ENCODE data around the gene GRAMD1B. TPM values are rescaled to one million over a fixed set of nuclear protein-coding genes. Genes with fewer than 3 reads are reported as not detected.

The GRAMD1B gene
- total and polyA plus RNA-seq, 2 donors (not counting 1 experiment from before 2014, with no cell fraction given), result 0.58 to 11.6 TPM

- WGBS (ENCODE audit: insufficient coverage), result 100% methylated on average over 6 of the region's 9 CpGs
Observed at GRCh38 chr11:123477205-123477907, 47.3 kb downstream of the GRAMD1B start.

More at GRCh38 chr11:123477205-123477907, 47.3 kb downstream of the GRAMD1B start:
- no peak overlapping the region for H3K27ac Mint-ChIP-seq
- intact Hi-C loops (cut with micrococcal nuclease), result no loop called here
- no peak overlapping the region for H3K4me2 ChIP-seq (replicated peaks; ENCODE audit: low read depth, low read length, poor library complexity, severe bottlenecking)
- no peaks in the 10 kb centered on the region for H3K36me3 ChIP-seq (replicated peaks in 1 of 2; ENCODE audit: control extremely low read depth in 1 of 2, control insufficient read depth in 1 of 2, extremely low read depth in 1 of 2, insufficient read depth in 2 of 2, low read length in 1 of 2)
- no peak overlapping the region for H3K27ac ChIP-seq (ENCODE audit: low read length in 2 of 2)
- no peak overlapping the region for H2AFZ ChIP-seq (ENCODE audit: insufficient read depth, low read depth, low read length, poor library complexity, severe bottlenecking)
- no peaks in the 10 kb centered on the region for H3K27me3 Mint-ChIP-seq
- no peak overlapping the region for H3K4me3 Mint-ChIP-seq
- TF ChIP-seq EZH2 (IDR thresholded peaks at IDR 0.05; ENCODE audit: borderline replicate concordance, insufficient read depth, low read depth, low read length, poor library complexity, severe bottlenecking) (no peak), CTCF (IDR thresholded peaks at IDR 0.05) (no peak)
- peaks cover 0 to 10% (median 1%) of the 10 kb centered on the region in 4 experiments for H3K27me3 ChIP-seq (replicated peaks in 1 of 4; ENCODE audit: control extremely low read depth in 1 of 4, control insufficient read depth in 3 of 4, insufficient read depth in 4 of 4, low read length in 3 of 4)
- DNase-seq, result no peak
- ChIA-PET POLR2A (no interaction called here), CTCF (interaction anchor here (1.2 to 3.9 kb wide), 7 partner anchors 24 to 898 kb away, joined by 3 to 108 read pairs (median 10); no protein-coding TSS in a partner anchor)
- H3K79me2 ChIP-seq (ENCODE audit: control insufficient read depth, insufficient read depth, low read length), result no peaks in the 10 kb centered on the region
- no peaks in the 10 kb centered on the region for H4K20me1 ChIP-seq (ENCODE audit: control insufficient read depth, insufficient read depth, low read length, poor library complexity, severe bottlenecking)
- peaks cover 43% of the 10 kb centered on the region for H3K4me1 Mint-ChIP-seq
- ATAC-seq (ENCODE audit: low read depth), result no peak
- no peak overlapping the region for H3K4me3 ChIP-seq (ENCODE audit: control extremely low read depth in 1 of 5, extremely low read depth in 1 of 5, insufficient read depth in 1 of 5, low read depth in 2 of 5, low read length in 4 of 5)
- no peak overlapping the region for H3K9ac ChIP-seq (ENCODE audit: low read length)
- H3K9me3 Mint-ChIP-seq (ENCODE audit: insufficient read depth), result no peaks in the 10 kb centered on the region
- H3K9me3 ChIP-seq (ENCODE audit: control extremely low read depth in 1 of 3, control insufficient read depth in 2 of 3, insufficient read depth in 1 of 3, low read length in 2 of 3), result no peaks in the 10 kb centered on the region
- peaks cover 18 to 41% of the 10 kb centered on the region in 2 donors for H3K4me1 ChIP-seq (ENCODE audit: control insufficient read depth in 2 of 2, insufficient read depth in 2 of 2, low read length in 2 of 2)
